Measurements from ENCODE around the gene C20orf141.

- TF ChIP-seq EZH2 (IDR thresholded peaks at IDR 0.05; ENCODE audit: insufficient read depth, low read length) (no peak), CTCF (IDR thresholded peaks at IDR 0.05; ENCODE audit: insufficient read depth, low read depth, low read length) (no peak)
These were observed 19.8 kb upstream of the C20orf141 start for GRCh38 chr20:2794866-2795447.
